ENCODE data around the gene FAM8A1. TPM values are rescaled to one million over a fixed set of nuclear protein-coding genes. Genes with fewer than 3 reads are reported as not detected.
A peak's percentile ranks its signal among the peaks of the same experiment; 100 is the strongest.

Gene FAM8A1
- polyA plus RNA-seq (2012; ENCODE audit: insufficient read length, low read depth): 7.6 TPM

- TF ChIP-seq TAF1 (IDR thresholded peaks at IDR 0.05; ENCODE audit: borderline replicate concordance, insufficient read depth, low read length) (0 out of 2 replicates have a peak, but pooled peaks have one; percentile 30), POLR2AphosphoS5 (IDR thresholded peaks at IDR 0.05; ENCODE audit: low read depth, low read length) (peak; percentile 64), SIN3A (IDR thresholded peaks at IDR 0.05; ENCODE audit: borderline replicate concordance, insufficient read depth, low read length) (0 out of 2 replicates have a peak, but pooled peaks have one; percentile 45), REST (IDR thresholded peaks at IDR 0.05; ENCODE audit: insufficient read depth in 1 of 2, low read depth in 2 of 2, low read length in 2 of 2) (no peak), FOXP2 (optimal IDR thresholded peaks at IDR 0.05; ENCODE audit: borderline replicate concordance, extremely low read depth, extremely low read length, insufficient read depth) (peak; percentile 100)
These were observed at the start of gene FAM8A1 for GRCh38 chr6:17599877-17600526. Gene FAM8A1 (plus strand): TSS chr6:17600302. CDS start chr6:17600410, 108 bp downstream.

- TF ChIP-seq SIN3A (IDR thresholded peaks at IDR 0.05; ENCODE audit: borderline replicate concordance, insufficient read depth, low read length) (no peak), FOXP2 (optimal IDR thresholded peaks at IDR 0.05; ENCODE audit: borderline replicate concordance, extremely low read depth, extremely low read length, insufficient read depth) (no peak), REST (IDR thresholded peaks at IDR 0.05; ENCODE audit: insufficient read depth in 1 of 2, low read depth in 2 of 2, low read length in 2 of 2) (no peak), TAF1 (IDR thresholded peaks at IDR 0.05; ENCODE audit: borderline replicate concordance, insufficient read depth, low read length) (no peak), POLR2AphosphoS5 (IDR thresholded peaks at IDR 0.05; ENCODE audit: low read depth, low read length) (no peak)
These were observed 48.6 kb upstream of the FAM8A1 start for GRCh38 chr6:17551383-17551958.

GRCh38 chr6:17552861-17553260 lies 47.2 kb upstream of the FAM8A1 start:
- TF ChIP-seq REST (IDR thresholded peaks at IDR 0.05; ENCODE audit: insufficient read depth in 1 of 2, low read depth in 2 of 2, low read length in 2 of 2): no peak
- no peak for TF ChIP-seq TAF1 (IDR thresholded peaks at IDR 0.05; ENCODE audit: borderline replicate concordance, insufficient read depth, low read length)
- TF ChIP-seq SIN3A (IDR thresholded peaks at IDR 0.05; ENCODE audit: borderline replicate concordance, insufficient read depth, low read length): no peak
- TF ChIP-seq FOXP2 (optimal IDR thresholded peaks at IDR 0.05; ENCODE audit: borderline replicate concordance, extremely low read depth, extremely low read length, insufficient read depth): no peak
- no peak for TF ChIP-seq POLR2AphosphoS5 (IDR thresholded peaks at IDR 0.05; ENCODE audit: low read depth, low read length)

- TF ChIP-seq POLR2AphosphoS5 (IDR thresholded peaks at IDR 0.05; ENCODE audit: low read depth, low read length) (no peak), TAF1 (IDR thresholded peaks at IDR 0.05; ENCODE audit: borderline replicate concordance, insufficient read depth, low read length) (no peak), REST (IDR thresholded peaks at IDR 0.05; ENCODE audit: insufficient read depth in 1 of 2, low read depth in 2 of 2, low read length in 2 of 2) (no peak), SIN3A (IDR thresholded peaks at IDR 0.05; ENCODE audit: borderline replicate concordance, insufficient read depth, low read length) (no peak), FOXP2 (optimal IDR thresholded peaks at IDR 0.05; ENCODE audit: borderline replicate concordance, extremely low read depth, extremely low read length, insufficient read depth) (no peak)
These were observed 44.1 kb upstream of the FAM8A1 start for GRCh38 chr6:17556014-17556413.

Data from PFSK-1 (cell line).